Measurements from ENCODE around the gene FSTL5.

FSTL5 gene

DNA sequence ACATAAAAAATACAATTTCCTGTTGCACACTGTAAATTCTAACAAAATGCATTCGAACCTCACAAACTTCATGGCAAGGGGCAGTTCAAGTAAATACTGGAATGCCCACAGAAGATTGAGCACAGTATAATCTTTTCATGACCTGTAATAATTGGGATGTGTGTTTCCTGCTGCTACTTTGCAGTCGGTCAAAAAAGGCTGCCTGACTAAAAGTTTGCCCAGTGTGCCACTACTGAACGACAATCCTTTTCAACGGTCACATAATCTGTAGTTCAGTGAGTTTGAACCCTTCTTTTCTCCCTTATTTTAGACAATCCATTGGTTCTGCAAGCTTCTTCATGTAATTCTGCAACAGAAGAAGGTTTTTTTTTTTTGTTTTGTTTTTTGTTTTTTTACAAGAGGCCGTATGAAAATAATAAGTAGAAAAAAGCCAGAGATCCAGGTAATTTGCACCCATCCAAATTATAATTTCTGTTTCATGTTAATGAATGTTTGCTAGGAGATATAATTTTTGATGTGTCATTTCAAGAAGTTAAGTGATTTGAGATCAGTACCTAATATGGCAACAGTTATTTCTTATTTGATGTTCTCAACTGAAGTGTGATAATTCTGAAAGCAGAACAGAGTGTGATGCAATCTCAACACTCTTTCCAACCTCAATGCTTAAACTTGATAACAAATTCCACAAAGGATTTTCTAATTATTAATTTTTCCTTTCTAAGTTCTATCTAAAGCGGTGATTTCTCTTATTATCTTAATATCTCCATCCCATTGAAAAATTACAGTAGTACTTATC, 237.6 kb downstream of the FSTL5 start:
- no peak overlapping the region for H3K4me3 ChIP-seq (ENCODE audit: low read length)
- H3K9me3 ChIP-seq (ENCODE audit: control insufficient read depth, low read length) = no peaks in the 10 kb centered on the region
- H3K36me3 ChIP-seq (ENCODE audit: control insufficient read depth, insufficient read depth, low read length) = no peaks in the 10 kb centered on the region

DNA sequence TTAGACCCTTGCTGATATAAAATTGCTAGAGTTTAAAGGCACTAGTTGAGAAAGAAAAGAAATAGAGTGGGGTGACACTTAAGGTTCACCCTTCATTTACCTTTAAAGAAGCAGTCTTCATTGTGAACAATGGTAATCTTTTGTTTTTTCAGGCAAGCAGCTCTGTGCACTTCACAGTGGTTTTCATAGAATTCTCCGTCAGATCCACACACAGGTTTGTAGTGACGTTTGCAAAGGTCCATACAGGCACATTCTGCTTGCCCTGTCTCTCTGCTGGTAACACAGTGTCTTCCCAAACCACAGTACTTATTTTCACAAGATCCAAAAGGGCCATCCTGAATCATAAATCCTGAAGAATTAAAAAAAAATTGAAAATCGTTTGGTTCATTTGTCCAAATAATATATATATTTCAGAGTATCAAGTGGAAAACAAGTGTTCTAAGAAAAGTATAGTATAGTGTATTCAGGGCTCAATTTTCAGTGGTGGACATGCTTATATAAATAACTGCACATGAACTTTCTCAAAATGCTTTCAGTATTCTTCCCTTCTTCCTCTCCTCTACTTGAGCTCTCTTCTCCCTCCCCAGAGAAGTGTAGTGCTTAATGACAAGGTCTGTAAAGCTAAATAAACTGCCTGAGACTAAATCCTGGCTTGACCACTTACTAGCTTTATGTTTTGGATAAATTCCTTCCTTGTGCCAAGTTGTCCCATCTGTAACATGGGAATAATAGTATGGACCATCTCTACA, 243.3 kb downstream of the FSTL5 start:
- no peaks in the 10 kb centered on the region for H3K9me3 ChIP-seq (ENCODE audit: control insufficient read depth, low read length)
- H3K27me3 ChIP-seq (ENCODE audit: control insufficient read depth, insufficient read depth, low read length) = no peaks in the 10 kb centered on the region
- H3K4me3 ChIP-seq (ENCODE audit: low read length) = no peak overlapping the region
- H3K36me3 ChIP-seq (ENCODE audit: control insufficient read depth, insufficient read depth, low read length) = no peaks in the 10 kb centered on the region
- no peak overlapping the region for H3K9ac ChIP-seq (ENCODE audit: low read length)
- no peaks in the 10 kb centered on the region for H3K4me1 ChIP-seq (ENCODE audit: control insufficient read depth, insufficient read depth, low read length)

More for the DNA sequence above, 237.6 kb downstream of the FSTL5 start:
- Histone ChIP-seq H3K27me3 (ENCODE audit: control insufficient read depth, insufficient read depth, low read length) (no peaks in the 10 kb centered on the region), H3K4me1 (ENCODE audit: control insufficient read depth, insufficient read depth, low read length) (no peaks in the 10 kb centered on the region), H3K9ac (ENCODE audit: low read length) (no peak overlapping the region)

DNA sequence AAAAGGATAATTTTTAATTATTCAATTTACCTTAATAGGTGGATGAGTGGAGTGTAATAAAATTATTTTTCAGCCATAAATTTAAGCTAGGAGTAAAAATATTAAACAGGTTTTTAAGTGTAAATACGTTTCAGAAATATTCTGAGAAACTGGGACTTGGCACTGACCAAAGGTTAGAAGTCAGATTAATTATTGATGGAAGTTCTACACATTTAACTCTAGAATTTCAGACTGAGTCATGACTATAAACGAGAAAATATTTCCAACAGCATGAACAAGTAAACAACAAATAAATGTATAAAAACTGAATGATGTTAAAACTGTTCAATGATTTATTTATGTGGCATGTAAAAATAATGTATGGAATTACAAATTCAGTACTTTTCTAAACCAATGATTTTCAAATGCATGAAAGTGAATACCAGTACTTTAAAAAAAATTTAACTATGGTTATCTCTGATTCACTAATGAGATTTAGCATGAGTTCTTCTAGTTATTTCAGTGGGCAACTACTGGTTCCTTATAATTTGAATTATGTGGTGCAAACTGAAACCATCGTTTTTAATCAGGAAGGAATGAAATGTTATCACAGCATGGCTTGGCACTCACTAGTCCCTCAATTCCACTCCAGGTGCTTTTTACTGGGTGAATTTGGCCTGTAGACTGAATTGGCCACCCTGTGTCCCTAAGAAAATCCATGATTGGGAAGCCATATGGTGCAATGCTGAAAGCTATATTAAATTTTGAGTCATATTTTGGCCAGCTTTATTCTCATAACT, 244.2 kb downstream of the FSTL5 start:
- Histone ChIP-seq H3K27me3 (ENCODE audit: control insufficient read depth, insufficient read depth, low read length) (no peaks in the 10 kb centered on the region), H3K9me3 (ENCODE audit: control insufficient read depth, low read length) (no peaks in the 10 kb centered on the region), H3K36me3 (ENCODE audit: control insufficient read depth, insufficient read depth, low read length) (no peaks in the 10 kb centered on the region), H3K9ac (ENCODE audit: low read length) (no peak overlapping the region), H3K4me3 (ENCODE audit: low read length) (no peak overlapping the region), H3K4me1 (ENCODE audit: control insufficient read depth, insufficient read depth, low read length) (no peaks in the 10 kb centered on the region)

DNA sequence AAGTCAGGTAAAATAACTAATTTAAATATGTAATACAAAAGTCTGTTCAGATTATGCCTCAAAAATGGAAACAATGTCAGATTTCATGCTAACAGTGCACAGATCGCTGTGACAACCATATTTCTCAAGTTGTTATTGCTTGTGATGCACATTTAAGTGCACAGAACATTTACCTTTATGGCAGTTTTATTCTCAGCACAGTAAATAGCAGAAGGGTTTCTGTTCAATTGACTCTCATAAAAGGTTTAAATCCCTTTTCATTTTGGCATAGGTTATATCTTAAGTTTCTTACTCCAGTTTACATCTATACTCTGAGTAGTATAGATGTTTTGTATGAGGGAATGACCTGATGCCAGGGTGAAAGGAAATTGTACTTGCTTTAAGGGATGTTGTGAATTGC, 247.8 kb downstream of the FSTL5 start:
- Histone ChIP-seq H3K4me3 (ENCODE audit: low read length) (no peak overlapping the region), H3K9ac (ENCODE audit: low read length) (no peak overlapping the region), H3K36me3 (ENCODE audit: control insufficient read depth, insufficient read depth, low read length) (no peaks in the 10 kb centered on the region)

DNA sequence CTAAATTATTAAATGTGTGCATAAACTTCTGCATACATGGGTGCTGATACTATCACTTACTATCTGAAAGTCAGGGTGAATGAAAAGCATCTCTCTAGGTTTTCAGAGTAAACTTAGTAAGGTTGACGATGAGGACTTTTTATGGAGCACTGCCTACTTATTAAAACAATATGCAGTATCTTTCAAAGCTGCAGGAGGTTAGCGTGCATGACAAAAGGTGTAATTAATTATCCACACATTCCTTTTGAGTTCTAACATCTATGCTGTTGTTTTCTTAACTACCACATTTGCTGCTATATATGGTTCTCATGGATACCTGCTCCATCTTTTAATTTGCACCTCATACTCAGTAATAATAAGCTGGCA, 256.2 kb downstream of the FSTL5 start:
- no peak overlapping the region for H3K9ac ChIP-seq (ENCODE audit: low read length)
- no peak overlapping the region for H3K4me3 ChIP-seq (ENCODE audit: low read length)
- no peaks in the 10 kb centered on the region for H3K9me3 ChIP-seq (ENCODE audit: control insufficient read depth, low read length)
- H3K27me3 ChIP-seq (ENCODE audit: control insufficient read depth, insufficient read depth, low read length) = no peaks in the 10 kb centered on the region
- no peaks in the 10 kb centered on the region for H3K36me3 ChIP-seq (ENCODE audit: control insufficient read depth, insufficient read depth, low read length)
- H3K4me1 ChIP-seq (ENCODE audit: control insufficient read depth, insufficient read depth, low read length) = no peaks in the 10 kb centered on the region

More for the DNA sequence above, 247.8 kb downstream of the FSTL5 start:
- no peaks in the 10 kb centered on the region for H3K9me3 ChIP-seq (ENCODE audit: control insufficient read depth, low read length)
- H3K4me1 ChIP-seq (ENCODE audit: control insufficient read depth, insufficient read depth, low read length) = no peaks in the 10 kb centered on the region
- H3K27me3 ChIP-seq (ENCODE audit: control insufficient read depth, insufficient read depth, low read length) = no peaks in the 10 kb centered on the region

DNA sequence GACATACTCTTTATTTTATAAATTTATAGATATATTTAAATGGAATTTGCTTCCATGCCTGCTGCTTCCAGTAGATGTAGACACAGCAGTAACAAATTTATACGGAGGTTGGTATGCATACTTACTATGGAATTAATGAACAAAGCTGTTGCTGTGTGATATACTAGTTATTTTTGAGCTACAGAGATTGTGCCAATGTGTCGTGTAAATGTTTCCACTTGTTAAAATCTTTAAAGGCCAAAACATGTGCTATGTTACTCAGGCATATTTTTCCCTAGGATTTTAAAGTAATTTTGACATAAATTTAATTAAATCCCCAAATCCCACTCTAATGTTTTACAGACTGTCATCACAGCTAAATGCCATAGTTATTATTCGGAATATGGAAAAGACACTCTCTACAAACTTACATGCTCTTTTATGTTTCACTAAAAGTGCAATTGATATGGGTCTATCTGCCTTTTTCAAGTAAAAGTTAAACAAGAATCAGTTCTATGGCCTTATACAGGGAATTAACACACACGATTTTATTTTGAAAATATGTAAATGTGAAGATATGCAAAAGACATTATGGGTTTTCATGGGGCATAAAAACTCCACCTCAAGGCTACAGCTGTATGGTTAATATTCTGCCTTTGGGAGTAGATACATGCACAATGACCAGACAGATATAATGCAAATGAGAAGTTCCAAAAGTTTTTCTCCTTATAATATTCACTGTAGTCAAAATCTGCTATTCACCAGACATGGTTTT, 256.8 kb downstream of the FSTL5 start:
- no peaks in the 10 kb centered on the region for H3K36me3 ChIP-seq (ENCODE audit: control insufficient read depth, insufficient read depth, low read length)
- no peak overlapping the region for H3K9ac ChIP-seq (ENCODE audit: low read length)
- no peak overlapping the region for H3K4me3 ChIP-seq (ENCODE audit: low read length)
- H3K4me1 ChIP-seq (ENCODE audit: control insufficient read depth, insufficient read depth, low read length) = no peaks in the 10 kb centered on the region
- H3K27me3 ChIP-seq (ENCODE audit: control insufficient read depth, insufficient read depth, low read length) = no peaks in the 10 kb centered on the region
- no peaks in the 10 kb centered on the region for H3K9me3 ChIP-seq (ENCODE audit: control insufficient read depth, low read length)

DNA sequence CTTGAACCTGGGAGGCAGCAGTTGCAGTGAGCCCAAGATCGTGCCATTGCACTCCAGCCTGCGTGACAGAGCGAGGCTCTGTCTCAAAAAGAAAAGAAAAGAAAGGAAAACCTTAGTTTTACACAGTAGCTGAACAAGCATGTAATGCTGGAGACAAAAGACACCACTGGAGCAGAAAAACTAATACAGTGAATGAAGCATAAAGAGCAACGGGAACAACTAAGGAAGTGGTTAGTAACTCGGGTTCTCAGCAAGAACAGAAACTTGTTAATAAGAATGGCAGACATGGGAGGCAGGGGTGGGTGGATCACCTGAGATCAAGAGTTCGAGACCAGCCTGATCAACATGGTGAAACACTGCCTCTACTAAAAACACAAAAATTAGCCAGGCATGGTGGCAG, 263.7 kb downstream of the FSTL5 start:
- Histone ChIP-seq H3K4me3 (ENCODE audit: low read length) (no peak overlapping the region), H3K27me3 (ENCODE audit: control insufficient read depth, insufficient read depth, low read length) (no peaks in the 10 kb centered on the region), H3K36me3 (ENCODE audit: control insufficient read depth, insufficient read depth, low read length) (no peaks in the 10 kb centered on the region), H3K9ac (ENCODE audit: low read length) (no peak overlapping the region), H3K4me1 (ENCODE audit: control insufficient read depth, insufficient read depth, low read length) (no peaks in the 10 kb centered on the region), H3K9me3 (ENCODE audit: control insufficient read depth, low read length) (no peaks in the 10 kb centered on the region)

DNA sequence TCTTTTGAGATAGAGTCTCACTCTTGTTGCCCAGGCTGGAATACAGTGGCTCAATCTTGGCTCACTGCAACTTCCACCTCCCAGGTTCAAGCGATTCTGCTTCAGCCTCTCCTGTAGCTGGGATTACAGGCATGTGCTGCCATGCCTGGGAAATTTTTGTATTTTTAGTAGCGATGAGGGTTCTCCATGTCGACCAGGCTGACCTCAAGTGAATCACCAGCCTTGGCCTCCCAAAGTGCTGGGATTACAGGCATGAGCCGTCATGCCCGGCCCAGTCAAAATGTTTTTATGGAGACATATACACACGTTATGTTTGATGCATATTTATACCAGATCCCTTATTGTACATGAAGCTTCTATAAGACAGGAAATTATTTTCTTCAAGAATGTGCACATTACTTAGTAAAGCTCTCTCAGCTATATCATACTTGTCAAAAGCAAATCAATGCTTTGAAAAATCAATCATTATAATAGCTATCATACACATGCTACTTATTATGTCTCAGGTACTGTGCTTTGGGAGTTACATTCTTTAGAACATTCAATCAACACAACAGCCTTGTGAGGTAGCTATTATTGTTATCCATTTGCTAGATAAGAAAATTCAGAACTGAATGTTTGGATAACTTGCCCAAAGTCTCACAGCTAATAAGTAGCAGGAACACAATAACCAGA, 269.2 kb downstream of the FSTL5 start:
- Histone ChIP-seq H3K9me3 (ENCODE audit: control insufficient read depth, low read length) (no peaks in the 10 kb centered on the region), H3K36me3 (ENCODE audit: control insufficient read depth, insufficient read depth, low read length) (no peaks in the 10 kb centered on the region), H3K4me1 (ENCODE audit: control insufficient read depth, insufficient read depth, low read length) (no peaks in the 10 kb centered on the region), H3K27me3 (ENCODE audit: control insufficient read depth, insufficient read depth, low read length) (no peaks in the 10 kb centered on the region), H3K4me3 (ENCODE audit: low read length) (no peak overlapping the region), H3K9ac (ENCODE audit: low read length) (no peak overlapping the region)

DNA sequence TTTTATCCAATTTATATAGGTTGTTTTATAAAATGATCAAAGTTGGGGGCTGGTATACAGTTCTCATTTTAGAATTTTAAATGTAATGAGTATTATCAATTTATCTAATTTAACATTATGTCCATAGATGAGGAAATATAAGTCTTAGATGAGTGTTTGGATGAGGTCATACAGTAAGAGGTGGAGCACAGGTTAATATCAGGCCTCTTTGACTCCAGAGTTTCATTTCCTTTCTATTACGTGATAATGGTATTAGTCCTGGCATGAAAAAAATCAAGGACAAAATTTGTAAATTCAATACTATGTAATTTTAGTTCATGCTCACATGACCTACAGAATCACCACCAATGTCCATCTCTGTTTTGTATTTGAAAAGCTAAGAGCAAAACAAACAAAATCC, 269.8 kb downstream of the FSTL5 start:
- no peak overlapping the region for H3K4me3 ChIP-seq (ENCODE audit: low read length)
- no peaks in the 10 kb centered on the region for H3K9me3 ChIP-seq (ENCODE audit: control insufficient read depth, low read length)
- H3K4me1 ChIP-seq (ENCODE audit: control insufficient read depth, insufficient read depth, low read length) = no peaks in the 10 kb centered on the region
- no peaks in the 10 kb centered on the region for H3K36me3 ChIP-seq (ENCODE audit: control insufficient read depth, insufficient read depth, low read length)
- no peak overlapping the region for H3K9ac ChIP-seq (ENCODE audit: low read length)
- H3K27me3 ChIP-seq (ENCODE audit: control insufficient read depth, insufficient read depth, low read length) = no peaks in the 10 kb centered on the region

DNA sequence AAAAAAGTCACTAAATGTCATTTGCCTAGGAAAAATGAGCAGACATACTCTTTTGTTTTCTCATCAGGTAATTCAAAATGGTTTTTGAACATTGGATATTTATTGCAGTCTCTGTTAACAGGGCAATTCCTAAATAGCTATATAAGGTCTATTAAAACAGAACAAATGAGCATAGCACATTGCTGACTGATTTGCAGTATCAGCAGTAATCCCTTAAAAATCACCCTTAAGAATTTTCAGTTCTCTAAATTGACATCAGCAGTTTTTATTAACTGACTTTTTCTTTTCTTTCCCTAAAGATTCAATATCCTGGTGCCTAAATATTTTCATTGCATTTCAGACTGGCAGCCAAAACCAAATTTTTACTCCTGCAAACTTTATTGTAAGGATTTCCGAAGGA, 270.2 kb downstream of the FSTL5 start:
- no peak overlapping the region for H3K4me3 ChIP-seq (ENCODE audit: low read length)
- no peak overlapping the region for H3K9ac ChIP-seq (ENCODE audit: low read length)
- H3K4me1 ChIP-seq (ENCODE audit: control insufficient read depth, insufficient read depth, low read length) = no peaks in the 10 kb centered on the region
- no peaks in the 10 kb centered on the region for H3K9me3 ChIP-seq (ENCODE audit: control insufficient read depth, low read length)
- H3K36me3 ChIP-seq (ENCODE audit: control insufficient read depth, insufficient read depth, low read length) = no peaks in the 10 kb centered on the region
- H3K27me3 ChIP-seq (ENCODE audit: control insufficient read depth, insufficient read depth, low read length) = no peaks in the 10 kb centered on the region

DNA sequence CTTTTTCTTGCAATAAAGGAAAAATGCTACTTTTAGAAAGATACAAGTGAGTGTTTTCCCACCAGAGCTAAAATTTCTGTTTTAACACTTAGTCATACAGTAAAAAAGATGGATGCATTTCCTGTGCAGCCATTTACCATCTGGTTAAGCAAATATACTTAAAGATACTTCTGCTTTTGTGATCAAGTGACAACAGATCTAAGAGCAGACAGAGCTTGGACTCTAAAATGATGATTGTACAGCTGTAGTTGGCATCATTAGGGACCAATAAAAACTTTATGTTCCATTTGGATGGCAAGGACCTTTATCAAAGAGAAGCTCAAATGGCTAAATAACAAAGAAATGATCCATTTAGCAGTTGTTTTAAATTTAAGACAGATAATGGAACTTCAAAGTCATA, 270.8 kb downstream of the FSTL5 start:
- Histone ChIP-seq H3K4me1 (ENCODE audit: control insufficient read depth, insufficient read depth, low read length) (no peaks in the 10 kb centered on the region), H3K36me3 (ENCODE audit: control insufficient read depth, insufficient read depth, low read length) (no peaks in the 10 kb centered on the region), H3K4me3 (ENCODE audit: low read length) (no peak overlapping the region), H3K9me3 (ENCODE audit: control insufficient read depth, low read length) (no peaks in the 10 kb centered on the region), H3K27me3 (ENCODE audit: control insufficient read depth, insufficient read depth, low read length) (no peaks in the 10 kb centered on the region), H3K9ac (ENCODE audit: low read length) (no peak overlapping the region)
